ENCODE data around the gene URAD.
"Not testable (repeated sequence)": the region's sequence is repeated elsewhere in the genome, so short reads cannot be mapped to it uniquely, and the experiment has no call there.

DNA sequence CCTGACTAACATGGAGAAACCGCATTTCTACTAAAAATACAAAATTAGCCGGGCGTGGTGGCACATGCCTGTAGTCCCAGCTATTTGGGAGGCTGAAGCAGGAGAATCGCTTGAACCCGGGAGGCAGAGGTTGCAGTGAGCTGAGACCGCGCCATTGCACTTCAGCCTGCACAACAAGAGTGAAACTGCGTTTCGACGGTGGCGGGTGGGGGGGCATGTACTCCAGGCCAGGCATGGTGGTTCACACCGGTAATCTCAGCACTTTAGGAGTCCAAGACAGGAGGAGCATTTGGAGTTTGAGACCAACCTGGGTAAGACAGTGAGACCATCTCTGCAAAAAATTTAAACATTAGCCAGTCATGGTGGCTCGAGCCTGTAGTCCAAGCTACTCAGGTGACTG lies 24.3 kb downstream of the URAD start:
- TF ChIP-seq POLR2A (IDR thresholded peaks at IDR 0.05), result not testable (repeated sequence)
- TF ChIP-seq, protein P1, sequence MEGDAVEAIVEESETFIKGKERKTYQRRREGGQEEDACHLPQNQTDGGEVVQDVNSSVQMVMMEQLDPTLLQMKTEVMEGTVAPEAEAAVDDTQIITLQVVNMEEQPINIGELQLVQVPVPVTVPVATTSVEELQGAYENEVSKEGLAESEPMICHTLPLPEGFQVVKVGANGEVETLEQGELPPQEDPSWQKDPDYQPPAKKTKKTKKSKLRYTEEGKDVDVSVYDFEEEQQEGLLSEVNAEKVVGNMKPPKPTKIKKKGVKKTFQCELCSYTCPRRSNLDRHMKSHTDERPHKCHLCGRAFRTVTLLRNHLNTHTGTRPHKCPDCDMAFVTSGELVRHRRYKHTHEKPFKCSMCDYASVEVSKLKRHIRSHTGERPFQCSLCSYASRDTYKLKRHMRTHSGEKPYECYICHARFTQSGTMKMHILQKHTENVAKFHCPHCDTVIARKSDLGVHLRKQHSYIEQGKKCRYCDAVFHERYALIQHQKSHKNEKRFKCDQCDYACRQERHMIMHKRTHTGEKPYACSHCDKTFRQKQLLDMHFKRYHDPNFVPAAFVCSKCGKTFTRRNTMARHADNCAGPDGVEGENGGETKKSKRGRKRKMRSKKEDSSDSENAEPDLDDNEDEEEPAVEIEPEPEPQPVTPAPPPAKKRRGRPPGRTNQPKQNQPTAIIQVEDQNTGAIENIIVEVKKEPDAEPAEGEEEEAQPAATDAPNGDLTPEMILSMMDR (IDR thresholded peaks at IDR 0.05), result not testable (repeated sequence)
